Measurements from ENCODE around the gene FAM174C. TPM values are rescaled to one million over a fixed set of nuclear protein-coding genes. Genes with fewer than 3 reads are reported as not detected.
"Not testable (repeated sequence)": the region's sequence is repeated elsewhere in the genome, so short reads cannot be mapped to it uniquely, and the experiment has no call there.

The FAM174C gene
- polyA plus RNA-seq, 3 donors from 2014 or later = 50.5 to 98.4 (median 86.9) TPM

- DNase-seq = peak; percentile 87 to 89 (median 89)
- H3K4me3 Mint-ChIP-seq = peak within 1 kb of the TSS; percentile 85 to 94 (median 87)
- H3K27me3 Mint-ChIP-seq (ENCODE audit: low read depth in 3 of 3) = peaks cover 10 to 18% (median 13%) of the 10 kb centered on the region in 3 donors
- H3K9me3 Mint-ChIP-seq = no peaks in the 10 kb centered on the region
- peak within 1 kb of the TSS; percentile 70 to 96 (median 90) for H3K27ac Mint-ChIP-seq
- no peaks in the 10 kb centered on the region for H3K36me3 Mint-ChIP-seq
- peaks cover 26 to 39% of the 10 kb centered on the region in 2 donors for H3K4me1 Mint-ChIP-seq
Observed at GRCh38 chr19:1241417-1242095, 33.8 kb upstream of the FAM174C start, which contains the start of gene ATP5F1D. ATP5F1D (plus strand) TSS chr19:1241751; CDS start chr19:1241851, 100 bp downstream.

DNA sequence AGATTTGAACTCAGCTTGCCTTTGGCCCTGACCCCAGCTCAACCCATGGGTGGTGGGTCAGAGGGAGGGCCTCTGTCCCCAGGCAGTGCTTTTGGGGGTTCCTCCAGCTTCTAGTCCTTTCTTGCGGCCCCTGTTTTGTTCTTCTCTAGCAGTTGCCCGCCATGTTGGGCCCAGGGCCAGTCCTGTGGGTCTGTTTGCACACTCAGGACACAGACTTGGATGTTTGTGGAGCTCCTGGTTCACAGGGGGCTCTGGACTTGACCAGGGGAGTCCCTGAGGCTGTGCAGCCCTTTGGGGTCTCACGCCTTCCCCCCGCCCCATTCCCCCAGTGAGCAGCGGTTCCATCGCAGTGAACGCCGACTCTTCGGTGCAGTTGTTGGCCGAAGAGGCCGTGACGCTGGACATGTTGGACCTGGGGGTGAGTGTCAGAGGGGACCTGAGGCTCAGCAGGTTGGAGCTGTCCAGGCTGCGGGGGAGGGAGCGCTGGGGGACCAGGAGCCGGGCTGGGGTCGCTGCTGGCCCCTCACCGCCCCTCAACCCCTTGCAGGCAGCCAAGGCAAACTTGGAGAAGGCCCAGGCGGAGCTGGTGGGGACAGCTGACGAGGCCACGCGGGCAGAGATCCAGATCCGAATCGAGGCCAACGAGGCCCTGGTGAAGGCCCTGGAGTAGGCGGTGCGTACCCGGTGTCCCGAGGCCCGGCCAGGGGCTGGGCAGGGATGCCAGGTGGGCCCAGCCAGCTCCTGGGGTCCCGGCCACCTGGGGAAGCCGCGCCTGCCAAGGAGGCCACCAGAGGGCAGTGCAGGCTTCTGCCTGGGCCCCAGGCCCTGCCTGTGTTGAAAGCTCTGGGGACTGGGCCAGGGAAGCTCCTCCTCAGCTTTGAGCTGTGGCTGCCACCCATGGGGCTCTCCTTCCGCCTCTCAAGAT lies 31.3 kb upstream of the FAM174C start:
- H3K9me3 Mint-ChIP-seq = no peaks in the 10 kb centered on the region
- peaks cover 16 to 31% of the 10 kb centered on the region in 2 donors for H3K4me1 Mint-ChIP-seq
- peaks cover 9 to 21% (median 10%) of the 10 kb centered on the region in 3 donors for H3K27me3 Mint-ChIP-seq (ENCODE audit: low read depth in 3 of 3)
- H3K4me3 Mint-ChIP-seq = peak overlapping the region; percentile 67 to 84 (median 81)
- no peaks in the 10 kb centered on the region for H3K36me3 Mint-ChIP-seq
- DNase-seq = peak; percentile 84 to 89 (median 86)
- H3K27ac Mint-ChIP-seq = peak overlapping the region; percentile 85 to 98 (median 92)

GRCh38 chr19:1244693-1245451 lies 30.5 kb upstream of the FAM174C start:
- Mint-ChIP-seq H3K27ac (peak overlapping the region; percentile 85 to 98 (median 92)), H3K36me3 (peaks cover 0 to 4% (median 4%) of the 10 kb centered on the region in 3 donors), H3K27me3 (ENCODE audit: low read depth in 3 of 3) (peaks cover 9 to 19% (median 13%) of the 10 kb centered on the region in 3 donors), H3K4me1 (peaks cover 13 to 27% of the 10 kb centered on the region in 2 donors), H3K9me3 (no peaks in the 10 kb centered on the region), H3K4me3 (peak overlapping the region; percentile 67 to 84 (median 81))
- DNase-seq = peak in 1 of 3 donors; percentile 55

DNA sequence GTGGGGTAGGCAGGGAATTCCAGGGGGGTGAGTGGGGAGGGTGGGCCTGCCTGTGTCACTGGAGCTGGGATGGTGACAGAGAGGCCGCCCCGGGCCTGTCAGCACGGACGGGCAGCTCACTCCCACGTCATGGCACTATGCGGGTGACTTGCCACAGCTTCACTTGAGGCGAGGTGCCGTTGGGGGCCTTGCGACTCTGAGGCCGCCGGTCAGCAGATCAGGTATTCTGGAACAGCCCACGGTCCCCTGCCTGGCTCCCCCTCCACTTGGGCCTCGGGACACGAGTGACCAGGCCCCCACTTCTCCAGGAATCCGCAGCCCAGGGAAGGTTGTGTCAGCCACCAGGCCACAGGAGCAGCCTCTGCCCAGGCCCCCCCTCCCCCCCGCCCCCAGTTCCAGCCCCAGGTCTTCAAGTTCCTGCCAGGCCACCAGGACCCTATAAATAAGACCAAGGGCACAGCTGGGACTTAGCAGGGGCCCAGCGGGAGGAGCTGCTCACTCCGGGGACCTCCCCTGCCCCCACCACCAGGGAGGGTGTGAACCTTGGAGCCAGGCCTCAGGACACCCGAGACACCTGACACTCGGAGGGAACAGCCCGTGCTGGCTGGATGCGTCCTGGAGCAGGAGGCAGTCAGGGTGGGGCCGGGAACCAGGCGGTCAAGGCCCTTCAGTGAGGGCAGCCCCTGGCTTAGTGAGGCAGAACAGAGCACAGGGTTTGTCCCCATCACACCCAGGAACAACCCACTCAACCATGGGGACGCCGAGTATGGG lies 29.7 kb upstream of the FAM174C start:
- Mint-ChIP-seq H3K4me3 (no peak overlapping the region), H3K36me3 (peaks cover 0 to 5% (median 4%) of the 10 kb centered on the region in 3 donors), H3K9me3 (no peaks in the 10 kb centered on the region), H3K27ac (peak overlapping the region in 1 of 6 donors; percentile 17), H3K4me1 (peaks cover 13 to 26% of the 10 kb centered on the region in 2 donors), H3K27me3 (ENCODE audit: low read depth in 3 of 3) (peaks cover 9 to 20% (median 14%) of the 10 kb centered on the region in 3 donors)
- no peak for DNase-seq

DNA sequence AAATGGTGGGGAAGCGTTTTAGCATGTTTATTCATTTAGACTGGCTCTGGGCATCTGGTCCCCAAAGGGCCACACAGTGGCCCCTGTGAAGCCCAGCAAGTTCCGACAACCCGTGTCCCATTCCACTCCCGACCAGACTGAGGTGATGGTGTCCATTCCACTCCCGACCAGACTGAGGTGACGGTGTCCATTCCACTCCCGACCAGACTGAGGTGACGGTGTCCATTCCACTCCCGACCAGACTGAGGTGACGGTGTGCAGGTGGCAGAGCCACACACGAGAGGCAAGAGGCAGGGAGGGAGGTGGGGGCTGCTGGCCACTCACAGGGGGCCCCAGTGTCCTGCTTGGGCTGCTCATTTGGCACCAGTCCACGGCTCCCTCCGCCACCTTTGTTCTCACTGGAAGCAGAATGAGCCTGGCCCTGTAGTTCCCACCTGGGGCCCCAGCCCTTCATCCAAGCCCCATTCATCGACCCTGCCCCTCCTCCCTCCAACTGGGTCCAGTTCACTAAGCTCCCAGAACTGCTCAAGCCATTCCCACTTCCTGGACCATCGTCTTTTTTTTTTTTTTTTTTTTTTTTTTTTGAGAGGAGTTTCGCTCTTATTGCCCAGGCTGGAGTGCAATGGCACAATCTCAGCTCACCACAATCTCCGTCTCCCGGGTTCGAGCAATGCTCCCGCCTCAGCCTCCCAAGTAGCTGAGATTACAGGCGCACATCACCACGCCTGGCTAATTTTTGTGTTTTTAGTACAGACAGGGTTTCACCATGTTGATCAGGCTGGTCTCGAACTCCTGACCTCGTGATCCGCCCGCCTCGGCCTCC lies 28.9 kb upstream of the FAM174C start:
- H3K27ac Mint-ChIP-seq = peak overlapping the region in 5 of 6 donors; percentile 30 to 71 (median 35)
- H3K27me3 Mint-ChIP-seq (ENCODE audit: low read depth in 3 of 3) = peaks cover 13 to 24% (median 16%) of the 10 kb centered on the region in 3 donors
- peak overlapping the region in 1 of 5 donors; percentile 13 for H3K4me3 Mint-ChIP-seq
- not testable (repeated sequence) for DNase-seq, H3K36me3 Mint-ChIP-seq, H3K9me3 Mint-ChIP-seq
- peaks cover 9 to 18% of the 10 kb centered on the region in 2 donors for H3K4me1 Mint-ChIP-seq

DNA sequence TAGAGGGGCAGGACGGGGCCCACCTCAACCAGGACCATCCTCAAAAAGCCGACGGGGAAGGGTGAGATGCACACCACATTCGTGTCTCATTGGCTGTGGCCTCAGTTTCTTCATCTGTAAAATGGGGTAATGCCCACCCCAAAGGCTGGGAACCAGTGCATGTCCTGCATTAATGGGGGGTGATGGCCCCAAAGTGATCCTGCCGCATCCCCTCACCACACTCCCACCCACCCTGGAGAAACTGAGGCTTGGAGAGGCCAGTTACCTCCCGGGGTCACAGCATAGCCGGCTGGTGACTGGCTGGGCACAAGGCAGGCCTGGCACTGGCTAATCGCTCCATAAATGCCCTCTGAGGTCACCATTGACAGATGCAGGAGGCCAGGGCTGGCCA lies 27.6 kb upstream of the FAM174C start:
- Mint-ChIP-seq H3K4me3 (peak overlapping the region in 3 of 5 donors; percentile 14 to 75 (median 61)), H3K9me3 (no peaks in the 10 kb centered on the region), H3K4me1 (peaks cover 6 to 10% of the 10 kb centered on the region in 2 donors), H3K27ac (peak overlapping the region; percentile 23 to 89 (median 74)), H3K36me3 (peaks cover 0 to 11% (median 5%) of the 10 kb centered on the region in 3 donors), H3K27me3 (ENCODE audit: low read depth in 3 of 3) (peaks cover 23 to 32% (median 25%) of the 10 kb centered on the region in 3 donors)
- DNase-seq = no peak

- DNase-seq = peak; percentile 83 to 85 (median 83)
Observed at GRCh38 chr19:1248139-1248785, 27.1 kb upstream of the FAM174C start, which contains the start of gene MIDN. MIDN (plus strand) TSS chr19:1248583; CDS start chr19:1250297, 1,714 bp downstream.

GRCh38 chr19:1248786-1249297 lies 26.5 kb upstream of the FAM174C start:
- H3K27ac Mint-ChIP-seq = peak overlapping the region; percentile 39 to 88 (median 78)
- H3K9me3 Mint-ChIP-seq = no peaks in the 10 kb centered on the region
- H3K4me3 Mint-ChIP-seq = peak overlapping the region; percentile 74 to 83 (median 75)
- peaks cover 9 to 10% of the 10 kb centered on the region in 2 donors for H3K4me1 Mint-ChIP-seq
- peaks cover 0 to 14% (median 5%) of the 10 kb centered on the region in 3 donors for H3K36me3 Mint-ChIP-seq
- DNase-seq = peak; percentile 91 to 94 (median 92)
- H3K27me3 Mint-ChIP-seq (ENCODE audit: low read depth in 3 of 3) = peaks cover 28 to 41% (median 33%) of the 10 kb centered on the region in 3 donors

More at GRCh38 chr19:1248139-1248785, 27.1 kb upstream of the FAM174C start, which contains the start of gene MIDN:
- Mint-ChIP-seq H3K4me1 (peaks cover 6 to 7% of the 10 kb centered on the region in 2 donors), H3K9me3 (no peaks in the 10 kb centered on the region), H3K4me3 (peak within 1 kb of the TSS; percentile 74 to 83 (median 75)), H3K36me3 (peaks cover 0 to 11% (median 5%) of the 10 kb centered on the region in 3 donors), H3K27ac (peak within 1 kb of the TSS; percentile 55 to 91 (median 86)), H3K27me3 (ENCODE audit: low read depth in 3 of 3) (peaks cover 24 to 37% (median 28%) of the 10 kb centered on the region in 3 donors)

DNA sequence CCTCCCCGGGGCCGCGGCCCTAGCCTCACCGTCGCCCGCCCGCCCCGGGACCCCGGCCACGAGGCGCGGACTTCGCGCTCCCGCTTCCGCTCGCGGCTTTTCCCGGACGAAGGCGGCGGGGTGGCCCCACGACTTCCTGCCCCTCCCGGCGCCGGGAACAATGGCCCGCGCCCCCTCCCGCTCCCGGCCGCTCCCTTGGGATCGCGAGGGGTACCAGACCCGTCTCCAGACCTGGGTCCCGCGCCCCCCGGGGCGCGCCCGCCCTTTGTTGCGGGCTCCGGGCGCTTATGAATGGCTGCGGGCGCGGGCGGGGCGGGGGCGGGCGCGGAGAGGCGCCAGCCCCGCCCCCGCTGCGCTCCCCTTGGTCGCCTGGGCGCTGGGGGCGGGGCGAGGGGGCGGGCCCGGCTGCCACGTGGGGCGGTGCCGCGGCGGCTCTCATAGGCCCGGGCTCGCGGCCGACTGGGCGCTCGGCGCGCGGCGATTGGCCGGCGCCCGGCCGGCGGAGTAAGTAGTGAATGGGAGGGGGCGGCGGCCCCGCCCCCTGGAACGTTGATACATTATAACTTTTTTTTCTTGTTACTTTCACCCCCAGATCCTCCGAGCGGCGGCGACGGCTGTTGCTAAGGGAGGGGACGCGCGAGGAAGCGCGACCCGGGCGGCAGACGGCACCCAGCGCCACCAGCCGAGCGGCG lies 25.9 kb upstream of the FAM174C start:
- peak overlapping the region; percentile 88 to 96 (median 92) for H3K27ac Mint-ChIP-seq
- peaks cover 30 to 47% (median 35%) of the 10 kb centered on the region in 3 donors for H3K27me3 Mint-ChIP-seq (ENCODE audit: low read depth in 3 of 3)
- peak overlapping the region; percentile 83 to 91 (median 89) for H3K4me3 Mint-ChIP-seq
- peaks cover 9 to 10% of the 10 kb centered on the region in 2 donors for H3K4me1 Mint-ChIP-seq
- H3K9me3 Mint-ChIP-seq = no peaks in the 10 kb centered on the region
- H3K36me3 Mint-ChIP-seq = peaks cover 0 to 14% (median 5%) of the 10 kb centered on the region in 3 donors
- peak; percentile 91 to 96 (median 95) for DNase-seq

- peaks cover 0 to 20% (median 5%) of the 10 kb centered on the region in 3 donors for H3K36me3 Mint-ChIP-seq
- no peaks in the 10 kb centered on the region for H3K9me3 Mint-ChIP-seq
- H3K27ac Mint-ChIP-seq = peak overlapping the region in 5 of 6 donors; percentile 91 to 96 (median 92)
- peaks cover 11 to 12% of the 10 kb centered on the region in 2 donors for H3K4me1 Mint-ChIP-seq
- H3K4me3 Mint-ChIP-seq = peak overlapping the region; percentile 83 to 91 (median 89)
- DNase-seq = no peak
- peaks cover 35 to 52% (median 40%) of the 10 kb centered on the region in 3 donors for H3K27me3 Mint-ChIP-seq (ENCODE audit: low read depth in 3 of 3)
Observed at GRCh38 chr19:1249990-1250436, 25.3 kb upstream of the FAM174C start.
